Stimulated activated CD4-positive, alpha-beta T cell treated with anti-CD3 and anti-CD28 coated beads, Interleukin-4, amount 100 ng/mL, for 24 hours (primary cell): ENCODE data around the gene OR6B2.
"Not testable (repeated sequence)": the region's sequence is repeated elsewhere in the genome, so short reads cannot be mapped to it uniquely, and the experiment has no call there.

Experiments used
- DNase-seq: peaks from one replicate; pipeline ENCODE4 v3.0.0-alpha.2; 2020

The OR6B2 gene

GRCh38 chr2:240030379-240031094 is at the start of gene OR6B2:
Gene OR6B2 (minus strand): TSS chr2:240030429. CDS start chr2:240030429, 0 bp downstream.
- DNase-seq, result no peak

- no peak for DNase-seq
Observed at GRCh38 chr2:240078631-240079030, 48.4 kb upstream of the OR6B2 start.

GRCh38 chr2:240077442-240077841 is 47.2 kb upstream of the OR6B2 start:
- DNase-seq, result no peak

- DNase-seq, result no peak
Observed at GRCh38 chr2:240074545-240074944, 44.3 kb upstream of the OR6B2 start.

- DNase-seq, result no peak
Observed at GRCh38 chr2:240070907-240071306, 40.7 kb upstream of the OR6B2 start.

GRCh38 chr2:240069829-240070228 is 39.6 kb upstream of the OR6B2 start:
- no peak for DNase-seq

GRCh38 chr2:240068193-240068592 is 38.0 kb upstream of the OR6B2 start:
- no peak for DNase-seq

GRCh38 chr2:240066489-240066888 is 36.3 kb upstream of the OR6B2 start:
- DNase-seq, result no peak

GRCh38 chr2:240064898-240065297 is 34.7 kb upstream of the OR6B2 start:
- DNase-seq, result no peak

GRCh38 chr2:240060977-240061591 is 30.9 kb upstream of the OR6B2 start:
- peak; percentile 63 for DNase-seq

GRCh38 chr2:240056678-240057077 is 26.4 kb upstream of the OR6B2 start:
- no peak for DNase-seq

- no peak for DNase-seq
Observed at GRCh38 chr2:240055177-240055917, 25.1 kb upstream of the OR6B2 start.

GRCh38 chr2:240053173-240054155 is 23.2 kb upstream of the OR6B2 start, which contains the start of gene OR6B3:
Gene OR6B3 (minus strand): TSS chr2:240053521.
- DNase-seq, result no peak

GRCh38 chr2:240052524-240052923 is 22.3 kb upstream of the OR6B2 start:
- DNase-seq, result no peak

- DNase-seq, result no peak
Observed at GRCh38 chr2:240051697-240052096, 21.5 kb upstream of the OR6B2 start.

GRCh38 chr2:240050278-240050677 is 20.0 kb upstream of the OR6B2 start:
- no peak for DNase-seq

- no peak for DNase-seq
Observed at GRCh38 chr2:240048237-240048636, 18.0 kb upstream of the OR6B2 start.

GRCh38 chr2:240045098-240045497 is 14.9 kb upstream of the OR6B2 start:
- DNase-seq, result no peak

GRCh38 chr2:240044096-240044495 is 13.9 kb upstream of the OR6B2 start:
- not testable (repeated sequence) for DNase-seq

GRCh38 chr2:240043279-240043989 is 13.2 kb upstream of the OR6B2 start:
- DNase-seq, result no peak

GRCh38 chr2:240042740-240043139 is 12.5 kb upstream of the OR6B2 start:
- DNase-seq, result no peak

- DNase-seq, result no peak
Observed at GRCh38 chr2:240041363-240041762, 11.1 kb upstream of the OR6B2 start.
